GM04503 (cell line): ENCODE data around the gene BBS2.
A peak's percentile ranks its signal among the peaks of the same experiment; 100 is the strongest.

ENCODE experiments used
- DNase-seq: peaks from one replicate; pipeline ENCODE4 v3.0.0-alpha.2; 2012; ENCODE audit warnings: low read depth

The BBS2 gene

GRCh38 chr16:56519459-56520250 lies at the start of gene BBS2:
TSS of gene BBS2 (minus strand) at chr16:56520024. CDS start at chr16:56519862, 162 bp downstream.
- no peak for DNase-seq

GRCh38 chr16:56564793-56565477 lies 45.1 kb upstream of the BBS2 start, which contains the start of gene MT4:
TSS of gene MT4 (plus strand) at chr16:56565073. CDS start at chr16:56565129, 56 bp downstream.
- no peak for DNase-seq

GRCh38 chr16:56561126-56561525 lies 41.3 kb upstream of the BBS2 start:
- DNase-seq, result no peak

GRCh38 chr16:56560447-56560846 lies 40.6 kb upstream of the BBS2 start:
- DNase-seq, result no peak

- DNase-seq, result no peak
Observed at GRCh38 chr16:56559109-56559508, 39.3 kb upstream of the BBS2 start.

GRCh38 chr16:56558024-56558747 lies 38.4 kb upstream of the BBS2 start:
- peak; percentile 27 for DNase-seq

GRCh38 chr16:56554441-56554840 lies 34.6 kb upstream of the BBS2 start:
- no peak for DNase-seq

GRCh38 chr16:56551796-56552738 lies 32.2 kb upstream of the BBS2 start:
- DNase-seq, result no peak

- DNase-seq, result no peak
Observed at GRCh38 chr16:56549744-56550385, 30.0 kb upstream of the BBS2 start.

- DNase-seq, result no peak
Observed at GRCh38 chr16:56549161-56549560, 29.3 kb upstream of the BBS2 start.

GRCh38 chr16:56547949-56548567 lies 28.2 kb upstream of the BBS2 start:
- no peak for DNase-seq

- no peak for DNase-seq
Observed at GRCh38 chr16:56547120-56547948, 27.5 kb upstream of the BBS2 start.

- no peak for DNase-seq
Observed at GRCh38 chr16:56542039-56542438, 22.2 kb upstream of the BBS2 start.

GRCh38 chr16:56539656-56540055 lies 19.8 kb upstream of the BBS2 start:
- no peak for DNase-seq

GRCh38 chr16:56538331-56538730 lies 18.5 kb upstream of the BBS2 start:
- no peak for DNase-seq

GRCh38 chr16:56534847-56535383 lies 15.1 kb upstream of the BBS2 start:
- no peak for DNase-seq

- DNase-seq, result no peak
Observed at GRCh38 chr16:56532714-56533113, 12.9 kb upstream of the BBS2 start.

GRCh38 chr16:56530872-56531271 lies 11.0 kb upstream of the BBS2 start:
- DNase-seq, result no peak

- DNase-seq, result no peak
Observed at GRCh38 chr16:56525236-56525635, 5.4 kb upstream of the BBS2 start.

- no peak for DNase-seq
Observed at GRCh38 chr16:56520251-56520577, 390 bp upstream of the BBS2 start.
